ENCODE data around the gene WDR77. TPM values are rescaled to one million over a fixed set of nuclear protein-coding genes. Genes with fewer than 3 reads are reported as not detected.

The WDR77 gene
- total and polyA plus RNA-seq, 4 donors = 21.3 to 37.1 (median 29.1) TPM

- Histone ChIP-seq H3K4me3 (no peak overlapping the region), H3K9ac (ENCODE audit: insufficient read depth in 1 of 2, low read length in 2 of 2) (no peak overlapping the region), H3K9me3 (ENCODE audit: control insufficient read depth in 4 of 4, insufficient read depth in 3 of 4, low read length in 3 of 4) (no peaks in the 10 kb centered on the region), H3K27me3 (ENCODE audit: control insufficient read depth in 3 of 3, insufficient read depth in 3 of 3, low read length in 2 of 3) (no peaks in the 10 kb centered on the region), H3K4me1 (ENCODE audit: control insufficient read depth in 5 of 5, insufficient read depth in 5 of 5, low read length in 5 of 5) (peaks cover 0 to 4% (median 2%) of the 10 kb centered on the region in 5 donors), H3K36me3 (ENCODE audit: control insufficient read depth in 4 of 4, insufficient read depth in 4 of 4, low read length in 4 of 4) (peaks cover 0 to 1% (median 0%) of the 10 kb centered on the region in 4 donors), H3K27ac (ENCODE audit: low read depth in 1 of 2, low read length in 1 of 2) (no peak overlapping the region)
- no peak for TF ChIP-seq CTCF (IDR thresholded peaks at IDR 0.05; ENCODE audit: control extremely low read depth, extremely low read depth)
- WGBS, 2 donors = 63 to 73% methylated on average over 3 of the region's 3 CpGs
- no peak for DNase-seq
- ATAC-seq (ENCODE audit: insufficient read depth, low FRiP score) = no peak
Observed at GRCh38 chr1:111483166-111483565, 34.1 kb upstream of the WDR77 start.

- 36% methylated on average over 8 of the region's 8 CpGs for WGBS, 2 donors
- Histone ChIP-seq H3K9ac (ENCODE audit: insufficient read depth in 1 of 2, low read length in 2 of 2) (peak overlapping the region in 1 of 2 donors; percentile 27), H3K36me3 (ENCODE audit: control insufficient read depth in 4 of 4, insufficient read depth in 4 of 4, low read length in 4 of 4) (peaks cover 0 to 5% (median 0%) of the 10 kb centered on the region in 4 donors), H3K27ac (ENCODE audit: low read depth in 1 of 2, low read length in 1 of 2) (no peak overlapping the region), H3K9me3 (ENCODE audit: control insufficient read depth in 4 of 4, insufficient read depth in 3 of 4, low read length in 3 of 4) (no peaks in the 10 kb centered on the region), H3K4me1 (ENCODE audit: control insufficient read depth in 5 of 5, insufficient read depth in 5 of 5, low read length in 5 of 5) (peaks cover 0 to 4% (median 2%) of the 10 kb centered on the region in 5 donors), H3K4me3 (no peak overlapping the region), H3K27me3 (ENCODE audit: control insufficient read depth in 3 of 3, insufficient read depth in 3 of 3, low read length in 2 of 3) (no peaks in the 10 kb centered on the region)
- peak; percentile 85 for ATAC-seq (ENCODE audit: insufficient read depth, low FRiP score)
- TF ChIP-seq CTCF (IDR thresholded peaks at IDR 0.05; ENCODE audit: control extremely low read depth, extremely low read depth) = peak; percentile 86
- peak; percentile 83 to 87 (median 87) for DNase-seq
Observed at GRCh38 chr1:111481387-111482221, 32.5 kb upstream of the WDR77 start.

GRCh38 chr1:111480674-111481073 lies 31.6 kb upstream of the WDR77 start:
- no peak for TF ChIP-seq CTCF (IDR thresholded peaks at IDR 0.05; ENCODE audit: control extremely low read depth, extremely low read depth)
- Histone ChIP-seq H3K27me3 (ENCODE audit: control insufficient read depth in 3 of 3, insufficient read depth in 3 of 3, low read length in 2 of 3) (no peaks in the 10 kb centered on the region), H3K4me1 (ENCODE audit: control insufficient read depth in 5 of 5, insufficient read depth in 5 of 5, low read length in 5 of 5) (peaks cover 0 to 5% (median 2%) of the 10 kb centered on the region in 5 donors), H3K4me3 (no peak overlapping the region), H3K27ac (ENCODE audit: low read depth in 1 of 2, low read length in 1 of 2) (peak overlapping the region in 1 of 2 donors; percentile 24), H3K9ac (ENCODE audit: insufficient read depth in 1 of 2, low read length in 2 of 2) (no peak overlapping the region), H3K9me3 (ENCODE audit: control insufficient read depth in 4 of 4, insufficient read depth in 3 of 4, low read length in 3 of 4) (no peaks in the 10 kb centered on the region), H3K36me3 (ENCODE audit: control insufficient read depth in 4 of 4, insufficient read depth in 4 of 4, low read length in 4 of 4) (peaks cover 0 to 5% (median 0%) of the 10 kb centered on the region in 4 donors)
- ATAC-seq (ENCODE audit: insufficient read depth, low FRiP score) = no peak
- WGBS, 2 donors = 41 to 51% methylated on average over 1 of the region's 1 CpG
- DNase-seq = no peak
